GM12878 (cell line): Measurements from ENCODE around the gene NEK10. TPM values are rescaled to one million over a fixed set of nuclear protein-coding genes. Genes with fewer than 3 reads are reported as not detected.

Experiments
- ATAC-seq: fragments of 200-7000 bp; cut with Tn5 transposase; 3 replicates; pipeline ENCODE4 v1.9.1; 2020; ENCODE audit warnings: mild to moderate bottlenecking, moderate library complexity
- BruUV-seq: library from RNA; stranded (reverse); fragments of 400-500 nt; replicated peaks from 2 replicates; lab custom pipeline; 2021; lab: Mats Ljungman, UMichigan
- CTCF ChIA-PET: fragments of 300-600 bp; sonication (Branson Sonifier 250); formaldehyde crosslinking; extraction: SDS; loops from one replicate; lab custom pipeline; 2021; ENCODE audit warnings: inconsistent platforms; lab: Yijun Ruan, JAX
- POLR2A ChIA-PET: fragments of 350-600 bp; formaldehyde crosslinking; extraction: SDS; loops from one replicate; lab custom pipeline; 2021; ENCODE audit warnings: inconsistent platforms; lab: Charles Lee
- RAD21 ChIA-PET: fragments of 300-600 bp; sonication (Branson Sonifier 250); formaldehyde crosslinking; loops from one replicate; lab custom pipeline; 2023; ENCODE audit warnings: antibody characterized with exemption; ENCODE audit not compliant: unreplicated experiment; lab: Charles Lee
- SMC1A ChIA-PET: fragments of 300-600 bp; sonication (Branson Sonifier 250); formaldehyde crosslinking; loops from one replicate; lab custom pipeline; 2023; ENCODE audit not compliant: unreplicated experiment, uncharacterized antibody; lab: Charles Lee
- DNase-seq: peaks from one replicate; pipeline ENCODE4 v3.0.0-alpha.2; 2011; ENCODE audit warnings: low read depth, low spot score
- FAIRE-seq: peaks from 3 replicates; lab custom pipeline; 2011; peaks lifted over from hg19 to GRCh38; lab: Jason Lieb, UNC
- H2AFZ ChIP-seq: 2 replicates; pipeline ENCODE4 v1.6.0; 2011; ENCODE audit warnings: low read depth, low read length, control low read depth; ENCODE audit not compliant: control insufficient read depth
- H3K27ac ChIP-seq: 2 replicates; pipeline ENCODE4 v1.5.1; 2011; ENCODE audit warnings: control low read depth; ENCODE audit not compliant: control insufficient read depth, insufficient read depth
- H3K27me3 ChIP-seq, 2 experiments: replicated peaks in 1 of 2; 2 replicates each; pipeline versions ENCODE4 v1.6.0 to v1.6.1; 2011; ENCODE audit warnings: low read length in 1 of 2; ENCODE audit not compliant: control insufficient read depth in 2 of 2, insufficient read depth in 2 of 2
- H3K36me3 ChIP-seq, 2 experiments: 2 replicates each; pipeline ENCODE4 v1.5.1; 2011; ENCODE audit warnings: low read length in 1 of 2; ENCODE audit not compliant: control insufficient read depth in 2 of 2, insufficient read depth in 2 of 2
- H3K4me1 ChIP-seq: 2 replicates; pipeline ENCODE4 v1.6.1; 2011; ENCODE audit warnings: mild to moderate bottlenecking, low read length, moderate library complexity, mixed read lengths; ENCODE audit not compliant: control insufficient read depth, insufficient read depth
- H3K4me2 ChIP-seq: 2 replicates; pipeline ENCODE4 v1.6.0; 2011; ENCODE audit warnings: control low read depth; ENCODE audit not compliant: control insufficient read depth, insufficient read depth
- H3K4me3 ChIP-seq: fragments of 200-600 bp; sonication (generic); 2 replicates; pipeline ENCODE4 v1.5.1; 2016
- H3K79me2 ChIP-seq: 2 replicates; pipeline ENCODE4 v1.6.0; 2011; ENCODE audit warnings: low read length; ENCODE audit not compliant: control insufficient read depth, insufficient read depth
- H3K9ac ChIP-seq: 2 replicates; pipeline ENCODE4 v1.8.0; 2011; ENCODE audit warnings: low read length, control low read depth, mixed read lengths; ENCODE audit not compliant: control insufficient read depth, insufficient read depth
- H3K9me3 ChIP-seq: replicated peaks from 3 replicates; pipeline ENCODE4 v1.5.1; 2011; ENCODE audit warnings: mild to moderate bottlenecking, low read length; ENCODE audit not compliant: control insufficient read depth, insufficient read depth
- H4K20me1 ChIP-seq: 2 replicates; pipeline ENCODE4 v1.6.0; 2011; ENCODE audit not compliant: control insufficient read depth, insufficient read depth
- EED ChIP-seq: sonication (generic); IDR thresholded peaks from 2 replicates; pipeline ENCODE4 v1.6.1; 2016; ENCODE audit warnings: antibody characterized with exemption, low read depth
- HDAC2 ChIP-seq: fragments of 200-600 bp; sonication (generic); IDR thresholded peaks from 2 replicates; pipeline ENCODE4 v1.6.1; 2017
- HDGF ChIP-seq: fragments of 450-650 bp; IDR thresholded peaks from 2 replicates; pipeline ENCODE4 v1.6.1; 2016; ENCODE audit warnings: antibody characterized with exemption
- MXI1 ChIP-seq: fragments of 150-350 bp; IDR thresholded peaks from 2 replicates; pipeline ENCODE4 v1.6.1; 2011; ENCODE audit warnings: low read depth, mild to moderate bottlenecking, inconsistent platforms, low read length, improper control_type of control experiment
- NFIC ChIP-seq: IDR thresholded peaks from 2 replicates; pipeline ENCODE4 v1.6.1; 2012; ENCODE audit warnings: low read depth, mild to moderate bottlenecking, inconsistent platforms, low read length, moderate library complexity
- PAX5 ChIP-seq: IDR thresholded peaks from 2 replicates; pipeline ENCODE4 v1.6.1; 2011; ENCODE audit warnings: low read depth, low read length, borderline replicate concordance
- RB1 ChIP-seq: fragments of 450-650 bp; formaldehyde crosslinking; IDR thresholded peaks from 2 replicates; pipeline ENCODE4 v1.6.1; 2017; ENCODE audit warnings: mild to moderate bottlenecking, borderline replicate concordance
- RFX5 ChIP-seq: IDR thresholded peaks from 2 replicates; pipeline ENCODE4 v1.6.1; 2011; ENCODE audit warnings: low read depth, low read length, improper control_type of control experiment
- WGBS: methylation state at CpG from one replicate; pipeline ENCODE4 v1.1.6; 2016; ENCODE audit warnings: low lambda C conversion rate; ENCODE audit not compliant: insufficient replicate concordance, insufficient coverage; ENCODE audit errors: missing lambda C conversion rate; 5-methylcytosine and 5-hydroxymethylcytosine counted together
- in situ Hi-C: fragments of 300-500 bp; cut with MboI; formaldehyde crosslinking; loops from 9 replicates; pipeline ENCODE4 v1.14.3; 2018; ENCODE audit warnings: mixed read lengths
- intact Hi-C: fragments of 100-400 bp; cut with micrococcal nuclease; formaldehyde crosslinking; loops from one replicate; pipeline ENCODE4 v1.14.2; 2022; ENCODE audit not compliant: unreplicated experiment
- polyA plus RNA-seq, 11 experiments: library from polyadenylated mRNA; depleted of rRNA in 4 of 11; unstranded in 6 of 11; stranded (reverse) in 5 of 11; fragments of >200 nt; fragmentation: Nextera tagmentation in 4 of 11; fragmentation: Illumina TruSeq in 1 of 11; extraction: Ambion mirVana in 4 of 11; extraction: Trizol in 1 of 11; gene quantifications; 1 replicate in 1 of 11; 2 replicates in 10 of 11; pipeline versions ENCODE4 v1.2.1 to v1.2.3, GENCODE V29; 2011 to 2016; ENCODE audit warnings: inconsistent platforms in 2 of 11, missing spikeins in 2 of 11, low read depth in 1 of 11
- total RNA-seq, 4 experiments: library from RNA; depleted of rRNA in 3 of 4; stranded (reverse); fragments of >200 nt in 3 of 4; fragmentation: Illumina TruSeq in 1 of 4; extraction: Trizol in 1 of 4; gene quantifications; 2 replicates each; pipeline versions ENCODE4 v1.2.1 to v1.2.3, GENCODE V29; 2013 to 2021
- TF ChIP-seq, protein P1 (sequence below): IDR thresholded peaks from 2 replicates; pipeline ENCODE4 v1.6.1; 2011; ENCODE audit warnings: mild to moderate bottlenecking, low read depth, low read length, moderate library complexity; ENCODE audit not compliant: insufficient replicate concordance
- TF ChIP-seq, protein P2 (sequence below): fragments of 450-650 bp; IDR thresholded peaks from 2 replicates; pipeline ENCODE4 v1.6.1; 2014; ENCODE audit warnings: mild to moderate bottlenecking
- TF ChIP-seq, protein P3 (sequence below): fragments of 450-650 bp; conservative IDR thresholded peaks from 2 replicates; pipeline ENCODE4 v1.6.1; 2017; ENCODE audit warnings: mild to moderate bottlenecking, moderate library complexity

NEK10 gene
- total and polyA plus RNA-seq, 10 of the 15 experiments (the other 5 are each of a cell fraction or from before 2014, with no cell fraction given) = 0.06 to 0.40 (median 0.16) TPM; not detected in 2

DNA sequence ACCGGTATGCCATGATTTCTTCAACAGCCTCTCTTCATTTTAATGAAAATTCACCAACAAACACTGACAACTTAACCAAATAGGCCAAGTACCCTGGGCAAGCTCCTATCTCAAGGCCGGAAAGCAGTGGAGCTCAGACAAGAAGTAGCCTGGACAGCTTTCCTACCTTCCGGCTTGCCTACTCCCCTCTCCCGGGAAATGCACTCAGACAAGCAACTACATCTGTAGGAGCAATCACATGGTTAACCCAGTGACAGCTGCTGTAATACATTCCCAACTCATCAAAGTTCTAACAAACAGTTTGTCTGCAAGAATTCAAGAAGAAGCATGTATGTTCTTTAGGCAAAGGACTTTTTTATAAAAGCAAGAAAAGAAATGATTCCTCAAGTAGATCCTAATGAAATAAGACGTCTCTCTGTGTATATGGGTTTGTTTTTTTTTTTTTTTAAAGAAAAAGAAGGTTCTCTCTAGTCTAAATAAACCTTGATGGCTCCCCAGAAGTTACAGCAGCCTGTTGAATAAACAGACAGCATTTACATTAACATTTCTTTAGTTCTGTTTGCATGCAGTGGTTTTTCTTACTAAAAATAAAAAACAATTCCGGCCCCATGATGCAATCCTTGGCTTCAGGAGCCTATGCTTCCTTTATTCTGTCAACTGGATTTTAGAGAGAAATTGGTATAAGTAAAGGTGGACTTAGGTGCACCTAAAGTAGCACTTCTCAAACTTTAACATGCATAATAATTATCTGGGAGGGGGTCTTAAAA lies 278.7 kb downstream of the NEK10 start:
- no peak overlapping the region for H3K27ac ChIP-seq
- 46% methylated on average over 6 of the region's 6 CpGs for WGBS
- no peak overlapping the region for H3K4me2 ChIP-seq
- H3K9me3 ChIP-seq = no peaks in the 10 kb centered on the region
- no TSS peak for BruUV-seq
- no peaks in the 10 kb centered on the region for H3K79me2 ChIP-seq
- no peaks in the 10 kb centered on the region for H3K27me3 ChIP-seq
- ATAC-seq (no peak), FAIRE-seq (no peak), DNase-seq (no peak)
- in situ Hi-C loops (no loop called here), intact Hi-C loops (no loop called here)
- no peaks in the 10 kb centered on the region for H3K4me1 ChIP-seq
- no peaks in the 10 kb centered on the region for H3K36me3 ChIP-seq
- H4K20me1 ChIP-seq = no peaks in the 10 kb centered on the region
- POLR2A ChIA-PET = interaction anchor here (0.7 kb wide), 1 partner anchor 472 kb away, joined by 3 read pairs; no protein-coding TSS in a partner anchor
- RAD21 ChIA-PET = no interaction called here
- H2AFZ ChIP-seq = no peak overlapping the region
- CTCF ChIA-PET = no interaction called here
- H3K4me3 ChIP-seq = no peak overlapping the region
- no peak overlapping the region for H3K9ac ChIP-seq
- TF ChIP-seq, protein P1, sequence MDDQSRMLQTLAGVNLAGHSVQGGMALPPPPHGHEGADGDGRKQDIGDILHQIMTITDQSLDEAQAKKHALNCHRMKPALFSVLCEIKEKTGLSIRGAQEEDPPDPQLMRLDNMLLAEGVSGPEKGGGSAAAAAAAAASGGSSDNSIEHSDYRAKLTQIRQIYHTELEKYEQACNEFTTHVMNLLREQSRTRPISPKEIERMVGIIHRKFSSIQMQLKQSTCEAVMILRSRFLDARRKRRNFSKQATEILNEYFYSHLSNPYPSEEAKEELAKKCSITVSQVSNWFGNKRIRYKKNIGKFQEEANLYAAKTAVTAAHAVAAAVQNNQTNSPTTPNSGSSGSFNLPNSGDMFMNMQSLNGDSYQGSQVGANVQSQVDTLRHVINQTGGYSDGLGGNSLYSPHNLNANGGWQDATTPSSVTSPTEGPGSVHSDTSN = no peak
- TF ChIP-seq PAX5 = no peak
- TF ChIP-seq HDGF = no peak
- TF ChIP-seq MXI1 = no peak
- SMC1A ChIA-PET = interaction anchor here (1.5 kb wide), 1 partner anchor 15 kb away, joined by 4 read pairs; no protein-coding TSS in a partner anchor

- H3K27ac ChIP-seq = no peak overlapping the region
- H3K9ac ChIP-seq = no peak overlapping the region
- H3K27me3 ChIP-seq = no peaks in the 10 kb centered on the region
- DNase-seq (no peak), ATAC-seq (no peak), FAIRE-seq (no peak)
- no peak overlapping the region for H2AFZ ChIP-seq
- ChIA-PET SMC1A (interaction anchor here (1.5 kb wide), 1 partner anchor 15 kb away, joined by 4 read pairs; no protein-coding TSS in a partner anchor), RAD21 (no interaction called here), POLR2A (no interaction called here), CTCF (no interaction called here)
- in situ Hi-C loops (no loop called here), intact Hi-C loops (no loop called here)
- no peaks in the 10 kb centered on the region for H3K36me3 ChIP-seq
- 0% methylated on average over 1 of the region's 1 CpG for WGBS
- H3K79me2 ChIP-seq = no peaks in the 10 kb centered on the region
- no peaks in the 10 kb centered on the region for H3K9me3 ChIP-seq
- H3K4me2 ChIP-seq = no peak overlapping the region
- no peaks in the 10 kb centered on the region for H3K4me1 ChIP-seq
- no peaks in the 10 kb centered on the region for H4K20me1 ChIP-seq
- H3K4me3 ChIP-seq = no peak overlapping the region
- no TSS peak for BruUV-seq
- no peak for TF ChIP-seq EED
- TF ChIP-seq, protein P2, sequence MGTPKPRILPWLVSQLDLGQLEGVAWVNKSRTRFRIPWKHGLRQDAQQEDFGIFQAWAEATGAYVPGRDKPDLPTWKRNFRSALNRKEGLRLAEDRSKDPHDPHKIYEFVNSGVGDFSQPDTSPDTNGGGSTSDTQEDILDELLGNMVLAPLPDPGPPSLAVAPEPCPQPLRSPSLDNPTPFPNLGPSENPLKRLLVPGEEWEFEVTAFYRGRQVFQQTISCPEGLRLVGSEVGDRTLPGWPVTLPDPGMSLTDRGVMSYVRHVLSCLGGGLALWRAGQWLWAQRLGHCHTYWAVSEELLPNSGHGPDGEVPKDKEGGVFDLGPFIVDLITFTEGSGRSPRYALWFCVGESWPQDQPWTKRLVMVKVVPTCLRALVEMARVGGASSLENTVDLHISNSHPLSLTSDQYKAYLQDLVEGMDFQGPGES = no peak
- TF ChIP-seq PAX5 = no peak
- no peak for TF ChIP-seq NFIC
- TF ChIP-seq, protein P3, sequence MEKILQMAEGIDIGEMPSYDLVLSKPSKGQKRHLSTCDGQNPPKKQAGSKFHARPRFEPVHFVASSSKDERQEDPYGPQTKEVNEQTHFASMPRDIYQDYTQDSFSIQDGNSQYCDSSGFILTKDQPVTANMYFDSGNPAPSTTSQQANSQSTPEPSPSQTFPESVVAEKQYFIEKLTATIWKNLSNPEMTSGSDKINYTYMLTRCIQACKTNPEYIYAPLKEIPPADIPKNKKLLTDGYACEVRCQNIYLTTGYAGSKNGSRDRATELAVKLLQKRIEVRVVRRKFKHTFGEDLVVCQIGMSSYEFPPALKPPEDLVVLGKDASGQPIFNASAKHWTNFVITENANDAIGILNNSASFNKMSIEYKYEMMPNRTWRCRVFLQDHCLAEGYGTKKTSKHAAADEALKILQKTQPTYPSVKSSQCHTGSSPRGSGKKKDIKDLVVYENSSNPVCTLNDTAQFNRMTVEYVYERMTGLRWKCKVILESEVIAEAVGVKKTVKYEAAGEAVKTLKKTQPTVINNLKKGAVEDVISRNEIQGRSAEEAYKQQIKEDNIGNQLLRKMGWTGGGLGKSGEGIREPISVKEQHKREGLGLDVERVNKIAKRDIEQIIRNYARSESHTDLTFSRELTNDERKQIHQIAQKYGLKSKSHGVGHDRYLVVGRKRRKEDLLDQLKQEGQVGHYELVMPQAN = no peak
- no peak for TF ChIP-seq MXI1
- no peak for TF ChIP-seq RFX5
- no peak for TF ChIP-seq HDAC2
- TF ChIP-seq RB1 = no peak
These were observed 279.5 kb downstream of the NEK10 start for GRCh38 chr3:27089645-27090044.
